Measurements from ENCODE around the gene HK3. TPM values are rescaled to one million over a fixed set of nuclear protein-coding genes. Genes with fewer than 3 reads are reported as not detected.

The HK3 gene
- total and polyA plus RNA-seq, 3 experiments from 2014 or later, result 1.3 to 1.5 TPM; not detected in 1

GRCh38 chr5:176832162-176832561, 67.0 kb downstream of the HK3 start:
- POLR2A ChIA-PET, result no interaction called here
- H3K27ac Mint-ChIP-seq, result no peak overlapping the region
- H3K36me3 Mint-ChIP-seq, result no peaks in the 10 kb centered on the region
- Histone ChIP-seq H3K9me3 (ENCODE audit: low read length) (no peaks in the 10 kb centered on the region), H3K4me3 (ENCODE audit: low read length) (no peak overlapping the region), H3K4me1 (ENCODE audit: insufficient read depth, low read length) (no peaks in the 10 kb centered on the region), H3K27me3 (ENCODE audit: insufficient read depth, low read length, poor library complexity, severe bottlenecking) (peaks cover 4% of the 10 kb centered on the region), H3K27ac (ENCODE audit: low read depth, low read length) (no peak overlapping the region), H3K36me3 (ENCODE audit: insufficient read depth, low read length) (no peaks in the 10 kb centered on the region)
- no peak for DNase-seq
- CTCF ChIA-PET, result no interaction called here
- H3K9me3 Mint-ChIP-seq, result peaks cover 0 to 3% (median 0%) of the 10 kb centered on the region in 5 donors
- no peak overlapping the region for H3K4me3 Mint-ChIP-seq
- H3K4me1 Mint-ChIP-seq, result no peaks in the 10 kb centered on the region
- H3K27me3 Mint-ChIP-seq, result peaks cover 17 to 34% of the 10 kb centered on the region in 2 donors

GRCh38 chr5:176831425-176831824, 67.7 kb downstream of the HK3 start:
- H3K27ac Mint-ChIP-seq, result no peak overlapping the region
- DNase-seq, result no peak
- H3K9me3 Mint-ChIP-seq, result peaks cover 0 to 3% (median 0%) of the 10 kb centered on the region in 5 donors
- Histone ChIP-seq H3K4me3 (ENCODE audit: low read length) (no peak overlapping the region), H3K9me3 (ENCODE audit: low read length) (no peaks in the 10 kb centered on the region), H3K27ac (ENCODE audit: low read depth, low read length) (no peak overlapping the region), H3K27me3 (ENCODE audit: insufficient read depth, low read length, poor library complexity, severe bottlenecking) (peaks cover 4% of the 10 kb centered on the region), H3K36me3 (ENCODE audit: insufficient read depth, low read length) (no peaks in the 10 kb centered on the region), H3K4me1 (ENCODE audit: insufficient read depth, low read length) (no peaks in the 10 kb centered on the region)
- H3K27me3 Mint-ChIP-seq, result peaks cover 17 to 34% of the 10 kb centered on the region in 2 donors
- H3K4me1 Mint-ChIP-seq, result no peaks in the 10 kb centered on the region
- no peaks in the 10 kb centered on the region for H3K36me3 Mint-ChIP-seq
- CTCF ChIA-PET, result no interaction called here
- no peak overlapping the region for H3K4me3 Mint-ChIP-seq
- POLR2A ChIA-PET, result no interaction called here

- H3K9me3 Mint-ChIP-seq, result peaks cover 0 to 3% (median 0%) of the 10 kb centered on the region in 5 donors
- H3K4me1 Mint-ChIP-seq, result no peaks in the 10 kb centered on the region
- H3K27ac ChIP-seq (ENCODE audit: low read depth, low read length), result no peak overlapping the region
- no peaks in the 10 kb centered on the region for H3K36me3 ChIP-seq (ENCODE audit: insufficient read depth, low read length)
- no peak overlapping the region for H3K4me3 ChIP-seq (ENCODE audit: low read length)
- peaks cover 4% of the 10 kb centered on the region for H3K27me3 ChIP-seq (ENCODE audit: insufficient read depth, low read length, poor library complexity, severe bottlenecking)
- no peaks in the 10 kb centered on the region for H3K36me3 Mint-ChIP-seq
- no peak overlapping the region for H3K4me3 Mint-ChIP-seq
- H3K4me1 ChIP-seq (ENCODE audit: insufficient read depth, low read length), result no peaks in the 10 kb centered on the region
- peaks cover 17 to 31% of the 10 kb centered on the region in 2 donors for H3K27me3 Mint-ChIP-seq
- no peaks in the 10 kb centered on the region for H3K9me3 ChIP-seq (ENCODE audit: low read length)
- CTCF ChIA-PET, result no interaction called here
- POLR2A ChIA-PET, result no interaction called here
- no peak overlapping the region for H3K27ac Mint-ChIP-seq
- DNase-seq, result no peak
These were observed 68.1 kb downstream of the HK3 start for GRCh38 chr5:176830995-176831423.

Other genes starting within 250 kb of the HK3 start
- not detected for gene UNC5A, start 88.8 kb downstream of the HK3 start, total RNA-seq
- gene UNC5A, start 88.8 kb downstream of the HK3 start, polyA plus RNA-seq, result not detected
- gene UIMC1, start 107.4 kb upstream of the HK3 start, total RNA-seq, result 10 to 100 TPM; 39.2 to 44.9 TPM
- gene UIMC1, start 107.4 kb upstream of the HK3 start, polyA plus RNA-seq, result 24.7 TPM
- 10 to 100 TPM; 19.5 to 22.0 TPM for gene ZNF346, start 123.3 kb upstream of the HK3 start, total RNA-seq
- gene ZNF346, start 123.3 kb upstream of the HK3 start, polyA plus RNA-seq, result 16.8 TPM
- 1 to 10 TPM in 1 of 2 experiments, under 1 TPM in 1; 0.42 to 1.2 TPM for gene FGFR4, start 187.6 kb upstream of the HK3 start, total RNA-seq
- 0.29 TPM for gene FGFR4, start 187.6 kb upstream of the HK3 start, polyA plus RNA-seq
- gene NSD1, start 234.4 kb upstream of the HK3 start, total RNA-seq, result 10 to 100 TPM; 86.7 to 93.1 TPM
- 48.7 TPM for gene NSD1, start 234.4 kb upstream of the HK3 start, polyA plus RNA-seq

Data from CD8-positive, alpha-beta memory T cell (primary cell).